HG03442 (cell line): ENCODE data around the gene KRTAP5-9.
"Not testable (repeated sequence)": the region's sequence is repeated elsewhere in the genome, so short reads cannot be mapped to it uniquely, and the experiment has no call there.

Experiments
- ATAC-seq: cut with Tn5 transposase; IDR thresholded peaks from one replicate; pipeline ENCODE4 v1.9.1; 2021; ENCODE audit warnings: mild to moderate bottlenecking, moderate library complexity; ENCODE audit not compliant: unreplicated experiment

Gene KRTAP5-9

DNA sequence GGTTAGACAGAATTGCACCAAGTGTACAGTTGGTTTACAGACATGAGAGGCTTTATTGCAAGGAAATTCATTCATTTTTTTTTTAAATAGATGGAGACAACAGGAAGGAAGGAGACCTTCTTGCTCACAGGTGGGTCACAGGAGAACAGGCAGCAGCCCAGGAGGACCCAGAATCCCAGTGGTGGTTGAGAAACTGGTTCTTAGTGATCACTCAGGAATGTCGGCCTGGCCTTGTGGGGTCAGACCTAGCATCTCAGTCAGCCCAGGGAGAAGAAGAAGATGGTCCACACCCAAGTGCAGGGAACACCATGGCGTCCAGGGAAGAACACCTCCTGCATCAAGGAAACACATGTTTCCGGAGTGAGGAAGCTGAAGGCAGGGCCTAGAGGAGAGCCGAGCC is 33.6 kb downstream of the KRTAP5-9 start:
- no peak for ATAC-seq

DNA sequence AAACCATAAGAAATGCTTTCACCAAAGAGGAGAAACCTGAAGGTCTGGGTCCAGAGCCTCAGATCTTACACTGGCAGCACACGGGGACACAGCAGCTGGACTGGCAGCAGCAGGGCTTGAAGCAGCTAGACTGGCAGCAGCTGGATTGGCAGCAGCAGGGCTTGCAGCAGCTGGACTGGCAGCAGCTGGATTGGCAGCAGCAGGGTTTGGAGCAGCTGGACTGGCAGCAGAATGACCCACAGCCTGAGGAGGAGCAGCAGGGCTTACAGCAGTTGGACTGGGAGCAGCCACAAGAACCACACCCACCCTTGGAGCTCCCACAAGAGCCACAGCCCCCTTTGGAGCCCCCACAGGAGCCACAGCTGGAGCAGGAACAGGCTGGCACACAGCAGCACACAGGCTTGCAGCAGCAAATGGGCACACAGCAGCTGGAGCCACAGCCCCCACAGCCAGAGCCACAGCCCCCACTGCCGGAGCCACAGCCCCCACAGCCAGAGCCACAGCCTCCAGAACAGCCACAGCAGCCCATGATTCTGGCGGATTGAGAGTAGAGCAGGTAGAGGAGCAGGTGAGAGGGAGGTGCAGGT is 34.2 kb downstream of the KRTAP5-9 start, which contains the start of gene KRTAP5-11:
KRTAP5-11 (minus strand) TSS at position 567 of the 587 bp plus-strand sequence; CDS start at position 529, 38 bp downstream.
- ATAC-seq = no peak

DNA sequence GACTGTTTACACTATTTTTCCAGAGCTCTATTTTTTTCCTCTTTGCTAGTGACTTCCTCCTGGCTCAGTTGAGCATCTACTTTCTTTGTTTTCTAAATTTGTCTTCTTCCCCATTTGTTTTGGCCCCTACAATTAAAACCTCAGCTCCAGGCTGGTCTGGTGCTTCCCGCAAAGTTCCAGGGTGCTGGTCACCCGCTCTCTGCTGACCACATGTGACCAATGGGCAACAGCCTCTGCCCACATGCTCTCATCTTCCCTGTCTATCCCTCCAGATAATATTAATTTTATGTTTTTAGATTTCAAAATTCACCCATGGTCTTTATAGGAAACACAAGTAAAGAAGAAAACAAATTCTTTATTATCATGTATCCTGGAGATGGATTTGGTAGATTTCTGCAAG is 34.7 kb downstream of the KRTAP5-9 start:
- ATAC-seq = not testable (repeated sequence)

DNA sequence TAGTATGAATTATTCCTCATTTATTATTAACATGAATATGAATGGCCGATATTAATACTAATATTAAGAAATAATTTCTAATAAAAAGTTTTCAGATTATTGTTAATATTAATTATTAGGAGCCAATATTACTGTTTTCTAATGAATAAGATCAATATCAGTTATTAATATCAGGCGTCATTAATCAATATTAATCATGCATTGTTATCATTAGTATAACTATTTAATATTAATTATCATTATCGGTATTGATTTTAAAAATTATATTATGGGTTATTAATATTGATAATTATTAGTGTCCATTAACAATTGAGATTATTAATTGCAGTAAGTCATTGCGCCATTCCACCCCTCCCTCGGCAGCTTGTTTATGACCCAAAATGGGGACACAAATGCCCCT is 37.5 kb downstream of the KRTAP5-9 start:
- not testable (repeated sequence) for ATAC-seq

DNA sequence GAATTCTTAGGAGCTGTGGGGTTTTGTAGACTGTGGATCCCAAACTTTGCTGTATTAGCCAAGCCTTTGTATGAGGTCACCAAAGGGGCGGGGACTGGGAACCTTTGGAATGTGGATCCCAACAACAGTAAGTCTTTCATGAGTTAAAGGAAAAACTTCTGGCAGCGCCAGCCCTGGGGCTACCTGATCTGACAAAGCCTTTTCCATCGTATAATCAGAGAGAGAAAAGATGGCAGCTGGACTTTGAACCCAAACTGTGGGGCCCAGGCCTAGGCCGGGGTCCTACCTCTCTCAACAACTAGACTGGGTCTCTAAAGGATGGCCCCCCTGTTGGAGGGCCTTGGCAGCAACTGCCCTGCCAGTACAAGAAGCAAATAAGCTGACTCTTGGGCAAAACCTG is 40.1 kb downstream of the KRTAP5-9 start:
- not testable (repeated sequence) for ATAC-seq

DNA sequence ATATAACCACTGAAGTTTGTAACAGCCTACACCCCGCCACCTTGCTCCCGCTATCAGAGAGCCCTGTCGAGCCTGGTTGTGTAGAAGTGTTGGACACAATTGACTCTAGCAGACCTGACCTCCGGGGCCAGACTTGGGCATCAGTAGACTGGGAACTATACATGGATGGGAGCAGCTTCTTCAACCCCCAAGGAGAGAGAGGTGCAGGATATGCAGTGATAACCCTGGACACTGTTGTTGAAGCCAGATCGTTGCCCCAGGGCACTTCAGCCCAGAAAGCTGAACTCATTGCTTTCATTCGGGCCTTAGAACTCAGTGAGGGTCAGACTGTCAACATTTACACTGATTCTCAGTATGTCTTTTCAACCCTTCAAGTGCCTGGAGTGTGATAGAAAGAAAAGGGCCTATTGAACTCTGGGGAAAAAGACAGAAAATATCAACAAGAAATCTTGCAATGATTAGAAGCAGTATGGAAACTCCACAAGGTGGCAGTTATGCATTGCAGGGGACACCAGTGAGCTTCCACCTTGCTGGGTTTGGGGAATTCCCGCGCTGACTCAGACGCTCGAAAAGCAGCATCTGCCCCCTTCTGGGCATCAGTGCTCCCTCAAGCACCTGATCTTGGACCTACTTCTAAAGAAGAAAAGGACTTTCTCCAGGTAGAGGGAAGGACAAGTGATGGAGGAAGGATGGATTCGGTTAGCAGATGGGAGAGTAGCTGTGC is 40.8 kb downstream of the KRTAP5-9 start:
- ATAC-seq = not testable (repeated sequence)

DNA sequence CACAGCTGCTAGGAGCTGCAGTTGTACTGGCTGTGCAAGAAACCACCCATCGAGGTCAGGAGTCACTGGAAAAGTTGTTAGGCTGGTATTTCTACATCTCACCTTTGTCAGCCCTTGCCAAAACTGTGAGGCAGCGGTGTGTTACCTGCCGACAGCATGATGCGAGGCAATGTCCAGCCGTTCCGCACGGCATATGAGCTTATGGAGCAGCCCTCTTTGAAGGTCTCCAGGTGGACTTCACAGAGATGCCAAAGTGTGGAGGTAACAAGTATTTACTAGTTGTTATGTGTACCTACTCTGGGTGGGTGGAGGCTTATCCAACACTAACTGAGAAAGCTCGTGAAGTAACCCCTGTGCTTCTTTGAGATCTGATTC is 41.3 kb downstream of the KRTAP5-9 start:
- not testable (repeated sequence) for ATAC-seq
